ENCODE results near the gene RPS6KA2.
A peak's percentile ranks its signal among the peaks of the same experiment; 100 is the strongest.

The RPS6KA2 gene

DNA sequence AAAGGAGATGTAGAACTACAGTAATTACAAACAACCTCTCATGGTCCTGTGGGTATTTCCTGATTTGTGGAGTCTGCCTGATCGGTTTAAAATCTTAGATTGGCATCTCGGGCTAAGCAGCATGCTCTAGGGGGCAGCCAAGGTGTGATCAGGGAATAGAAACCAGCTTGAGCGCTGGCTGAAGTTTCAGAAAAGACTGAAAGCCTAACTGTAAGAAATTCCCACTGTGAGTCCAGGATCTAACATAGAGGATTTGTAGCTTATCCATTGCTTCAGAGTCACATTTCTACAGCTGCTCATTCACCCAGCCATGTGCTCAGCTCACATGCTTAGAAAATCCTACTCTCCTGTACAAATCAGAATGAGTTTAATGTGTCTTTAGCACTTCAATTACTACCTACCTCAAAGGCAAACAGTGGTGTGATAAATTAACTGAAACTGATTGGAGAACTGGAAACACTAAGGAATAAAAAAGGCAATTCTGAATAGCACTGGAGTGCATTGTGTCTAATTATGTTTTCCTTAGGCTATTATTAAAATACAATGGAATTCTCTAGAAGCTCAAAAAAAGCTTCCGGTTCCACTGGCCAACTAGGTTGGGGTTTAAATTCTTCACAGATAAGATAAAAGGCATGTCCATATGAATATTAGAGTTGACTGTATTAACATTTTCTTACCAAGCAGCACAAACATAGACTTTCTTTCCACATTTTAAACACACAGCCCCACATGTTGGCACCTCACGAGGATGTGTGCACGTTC, 170.5 kb downstream of the RPS6KA2 start:
- DNase-seq, result peak; percentile 12
- in situ Hi-C loops (cut with HindIII; ENCODE audit: low pct_ligation_motif_present, low pct_unique_long_range_greater_than_20kb, low sequenced_read_pairs), result no loop called here

DNA sequence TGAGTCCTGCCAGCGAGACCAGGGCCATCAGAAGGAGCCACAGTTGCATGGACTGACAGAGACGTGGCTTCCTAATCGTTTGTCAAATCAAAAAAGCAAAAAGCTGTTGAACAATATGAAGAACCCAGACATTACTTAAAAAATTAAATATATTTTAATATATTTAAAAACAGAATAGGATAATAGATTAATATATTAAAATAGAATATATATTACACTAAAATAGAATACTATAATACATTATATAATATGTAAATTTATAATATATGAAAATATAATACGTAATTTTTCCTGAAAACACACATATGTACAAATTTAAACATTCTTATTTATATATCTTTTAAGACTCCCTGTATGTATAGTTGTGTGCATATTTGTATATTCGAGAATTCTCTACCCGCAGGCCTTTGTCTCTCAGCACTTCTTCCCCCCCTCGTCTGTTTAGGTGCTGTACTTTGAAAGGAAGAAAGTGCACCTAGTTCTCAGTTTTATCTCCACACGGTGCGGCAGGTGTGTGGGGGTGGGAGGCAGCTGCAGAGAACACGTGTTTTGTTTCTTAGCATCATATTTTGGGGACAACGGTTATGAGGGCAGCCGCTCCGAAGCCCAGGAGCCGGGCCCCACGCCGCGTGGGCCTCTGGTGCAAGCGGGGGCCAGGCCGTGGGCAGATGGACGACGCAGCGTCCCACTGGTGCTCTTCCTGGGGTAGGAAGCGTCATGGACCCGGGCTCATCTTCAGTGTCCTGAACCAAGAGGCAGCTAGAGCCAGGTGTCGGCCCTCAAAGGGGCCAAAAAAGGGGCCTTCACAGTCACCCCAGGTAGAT, 172.1 kb downstream of the RPS6KA2 start:
- DNase-seq, result no peak
- in situ Hi-C loops (cut with HindIII; ENCODE audit: low pct_ligation_motif_present, low pct_unique_long_range_greater_than_20kb, low sequenced_read_pairs), result no loop called here

DNA sequence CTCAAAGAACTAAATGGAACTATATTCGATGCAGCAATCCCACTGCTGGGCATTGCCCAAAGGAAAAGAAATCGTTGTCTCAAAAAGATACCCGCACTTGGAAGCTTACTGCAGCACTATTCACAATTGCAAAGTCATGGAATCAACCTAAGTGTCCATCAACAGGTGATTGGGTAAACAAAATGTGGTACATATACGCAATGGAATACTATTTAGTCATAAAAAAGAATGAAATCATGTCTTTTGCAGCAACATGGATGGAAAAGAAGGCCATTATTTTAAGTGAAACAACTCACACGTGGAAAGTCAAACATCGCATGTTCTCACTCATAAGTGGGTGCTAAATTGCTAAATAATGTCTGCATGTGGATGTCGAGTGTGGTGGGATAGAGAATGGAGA, 173.4 kb downstream of the RPS6KA2 start:
- no peak for DNase-seq
- in situ Hi-C loops (cut with HindIII; ENCODE audit: low pct_ligation_motif_present, low pct_unique_long_range_greater_than_20kb, low sequenced_read_pairs), result no loop called here

DNA sequence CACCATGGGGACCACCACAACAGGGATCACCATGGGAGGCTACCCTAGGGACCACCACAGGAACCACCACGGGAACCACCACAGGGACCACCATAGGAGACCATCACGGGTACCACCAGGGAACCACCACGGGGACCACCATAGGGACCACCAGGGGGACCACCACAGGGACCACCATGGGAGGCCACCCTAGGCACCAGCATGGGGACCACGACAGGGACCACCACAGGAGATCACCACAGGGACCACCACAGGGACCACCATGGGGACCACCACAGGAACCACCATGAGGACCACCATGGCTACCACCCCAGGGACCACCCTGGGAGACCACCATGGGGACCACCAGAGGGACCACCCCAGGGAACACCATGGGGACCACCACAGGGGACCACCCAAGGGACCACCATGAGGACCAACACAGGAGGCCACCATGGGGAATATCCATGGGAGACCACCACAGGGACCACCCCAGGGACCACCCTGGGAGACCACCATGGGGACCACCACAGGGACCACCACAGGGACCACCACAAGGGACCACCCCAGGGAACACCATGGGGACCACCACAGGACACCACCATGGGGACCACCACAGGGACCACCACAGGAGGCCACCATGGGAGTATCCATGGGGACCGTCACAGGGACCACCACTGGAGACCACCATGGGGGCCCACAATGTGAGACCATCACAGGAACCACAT, 176.7 kb downstream of the RPS6KA2 start:
- no peak for DNase-seq
- in situ Hi-C loops (cut with HindIII; ENCODE audit: low pct_ligation_motif_present, low pct_unique_long_range_greater_than_20kb, low sequenced_read_pairs), result no loop called here

DNA sequence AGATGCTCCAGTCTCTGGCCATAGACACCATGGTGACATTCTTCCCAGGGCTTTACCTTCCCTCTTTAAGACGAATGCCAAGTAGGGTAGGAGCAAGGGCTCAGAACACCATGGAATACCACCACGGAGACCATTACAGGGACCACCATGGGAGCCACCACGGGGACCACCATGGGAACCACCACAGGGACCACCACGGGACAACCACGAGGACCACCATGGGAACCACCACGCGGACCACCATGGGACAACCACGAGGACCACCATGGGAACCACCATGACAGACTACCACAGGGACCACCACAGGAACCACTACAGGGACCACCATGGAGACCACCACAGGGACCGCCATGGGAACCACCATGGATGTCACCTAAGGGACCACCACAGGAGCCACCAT, 177.4 kb downstream of the RPS6KA2 start:
- DNase-seq, result no peak
- in situ Hi-C loops (cut with HindIII; ENCODE audit: low pct_ligation_motif_present, low pct_unique_long_range_greater_than_20kb, low sequenced_read_pairs), result no loop called here

DNA sequence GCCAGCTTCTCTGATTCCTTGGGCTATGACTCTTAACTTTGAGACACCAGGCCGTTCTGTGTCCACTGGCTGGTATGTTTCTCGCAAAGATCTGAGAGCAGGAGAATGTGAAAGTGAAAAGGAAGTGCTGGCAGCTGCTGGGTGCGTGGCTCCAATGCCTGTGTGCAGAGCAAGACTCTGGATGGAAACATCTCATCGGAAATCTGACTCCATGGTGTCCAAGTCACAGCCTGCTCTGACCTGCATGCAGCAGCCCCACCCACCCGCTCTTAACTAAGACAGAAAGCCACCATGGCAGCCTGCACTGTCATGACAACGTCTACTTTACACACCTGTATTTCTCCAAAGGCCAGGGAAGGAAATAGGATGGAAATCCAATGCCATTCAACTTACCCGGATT, 178.0 kb downstream of the RPS6KA2 start:
- no peak for DNase-seq
- in situ Hi-C loops (cut with HindIII; ENCODE audit: low pct_ligation_motif_present, low pct_unique_long_range_greater_than_20kb, low sequenced_read_pairs), result no loop called here

DNA sequence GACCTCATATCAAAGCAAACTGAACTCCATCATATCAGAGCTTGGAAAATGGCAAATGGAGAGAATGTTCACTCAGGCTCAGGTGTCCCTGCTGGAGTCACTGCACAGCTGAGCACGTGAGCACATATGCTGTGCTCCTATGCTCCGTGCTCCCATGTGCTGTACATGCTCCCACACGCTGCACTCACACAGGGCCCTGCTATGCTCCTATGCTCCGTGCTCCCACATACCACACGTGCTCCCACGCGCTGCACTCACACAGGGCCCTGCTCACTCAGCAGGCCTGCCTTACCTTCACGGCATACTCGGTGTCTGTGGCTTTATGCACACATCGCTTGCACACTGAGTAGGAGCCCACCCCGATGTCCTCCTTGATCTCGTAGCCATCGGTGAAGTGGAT, 178.6 kb downstream of the RPS6KA2 start:
- no peak for DNase-seq
- in situ Hi-C loops (cut with HindIII; ENCODE audit: low pct_ligation_motif_present, low pct_unique_long_range_greater_than_20kb, low sequenced_read_pairs), result no loop called here

DNA sequence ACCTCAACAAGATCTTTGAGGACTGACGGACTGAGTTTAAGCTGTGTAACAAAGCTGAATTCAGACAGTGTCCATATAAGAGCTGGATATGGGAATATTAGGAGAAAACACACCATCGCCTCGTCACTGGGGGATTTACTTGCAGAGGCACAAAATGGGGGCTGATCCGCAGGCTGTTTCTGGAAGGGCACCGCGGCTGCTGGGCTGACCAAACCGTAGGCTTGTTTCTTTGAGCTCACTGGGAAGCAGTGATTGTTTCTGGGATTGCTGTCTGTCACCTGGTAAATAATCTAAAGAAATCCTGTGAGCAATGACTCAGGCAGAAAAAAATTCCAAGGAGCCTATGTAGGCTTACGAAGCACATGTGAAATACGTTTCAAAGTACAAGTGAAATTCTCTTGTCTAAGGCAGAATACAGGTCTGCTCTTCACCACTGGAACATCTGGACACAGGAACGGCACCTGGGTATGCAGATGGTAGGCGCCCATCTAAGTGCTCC, 180.4 kb downstream of the RPS6KA2 start:
- in situ Hi-C loops (cut with HindIII; ENCODE audit: low pct_ligation_motif_present, low pct_unique_long_range_greater_than_20kb, low sequenced_read_pairs), result no loop called here
- DNase-seq, result no peak

DNA sequence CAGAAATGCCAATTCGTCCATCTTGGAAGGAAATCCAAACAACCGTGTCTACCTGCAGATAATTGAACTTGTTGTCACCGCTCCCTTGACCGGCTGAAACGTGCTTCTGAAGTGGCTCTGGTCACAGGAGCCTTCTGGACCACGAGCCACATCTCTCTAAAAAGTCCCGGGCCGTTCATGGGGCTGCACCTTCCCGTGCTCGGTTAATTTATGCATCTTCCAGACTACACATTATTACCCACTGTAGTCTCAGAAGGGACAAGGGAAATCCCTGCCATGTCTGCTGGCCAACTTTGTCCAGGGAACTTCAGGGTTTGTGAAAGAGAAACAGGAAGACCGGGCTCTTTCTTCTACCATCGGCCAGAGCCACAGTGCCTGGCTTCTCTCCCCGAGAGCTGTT, 180.9 kb downstream of the RPS6KA2 start:
- no peak for DNase-seq
- in situ Hi-C loops (cut with HindIII; ENCODE audit: low pct_ligation_motif_present, low pct_unique_long_range_greater_than_20kb, low sequenced_read_pairs), result no loop called here

DNA sequence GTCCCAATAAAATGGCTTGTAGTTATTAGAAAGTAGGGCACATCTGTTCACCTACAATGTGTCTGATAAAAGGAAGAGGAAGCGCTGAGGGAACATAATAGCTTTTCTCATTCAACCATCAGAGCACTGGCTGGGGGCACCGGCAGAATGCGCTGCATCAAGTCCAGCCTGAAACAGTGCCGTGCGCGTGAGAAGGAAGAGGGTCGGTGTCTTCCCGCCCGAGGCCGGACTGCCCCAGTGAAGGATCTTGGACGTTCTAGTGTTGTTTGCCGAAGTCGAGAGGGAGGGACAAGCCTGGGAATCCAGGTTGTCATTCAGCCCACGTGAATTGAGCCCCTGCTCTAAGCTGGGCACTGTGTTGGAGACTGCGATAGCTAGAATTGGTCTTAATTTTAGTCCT, 182.6 kb downstream of the RPS6KA2 start:
- no peak for DNase-seq
- in situ Hi-C loops (cut with HindIII; ENCODE audit: low pct_ligation_motif_present, low pct_unique_long_range_greater_than_20kb, low sequenced_read_pairs), result no loop called here

DNA sequence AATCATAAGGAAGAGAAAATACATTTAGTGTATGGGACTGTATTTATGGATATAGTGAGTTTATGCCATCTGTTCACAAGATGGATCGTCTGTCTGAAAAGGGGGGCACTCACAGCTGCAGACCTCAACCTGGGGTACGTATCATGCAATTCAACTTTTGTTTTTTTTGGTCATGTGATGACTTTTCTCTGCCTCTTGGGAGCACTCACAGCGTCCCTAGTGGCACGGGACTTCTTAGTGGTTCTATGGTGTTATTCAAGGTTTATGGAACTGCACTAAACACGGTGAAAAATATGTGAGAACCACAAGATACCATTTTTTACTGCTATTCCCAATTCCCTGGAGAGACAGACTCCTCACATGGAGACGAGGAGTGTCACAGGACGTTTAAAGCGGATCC, 183.9 kb downstream of the RPS6KA2 start:
- in situ Hi-C loops (cut with HindIII; ENCODE audit: low pct_ligation_motif_present, low pct_unique_long_range_greater_than_20kb, low sequenced_read_pairs), result no loop called here
- no peak for DNase-seq

DNA sequence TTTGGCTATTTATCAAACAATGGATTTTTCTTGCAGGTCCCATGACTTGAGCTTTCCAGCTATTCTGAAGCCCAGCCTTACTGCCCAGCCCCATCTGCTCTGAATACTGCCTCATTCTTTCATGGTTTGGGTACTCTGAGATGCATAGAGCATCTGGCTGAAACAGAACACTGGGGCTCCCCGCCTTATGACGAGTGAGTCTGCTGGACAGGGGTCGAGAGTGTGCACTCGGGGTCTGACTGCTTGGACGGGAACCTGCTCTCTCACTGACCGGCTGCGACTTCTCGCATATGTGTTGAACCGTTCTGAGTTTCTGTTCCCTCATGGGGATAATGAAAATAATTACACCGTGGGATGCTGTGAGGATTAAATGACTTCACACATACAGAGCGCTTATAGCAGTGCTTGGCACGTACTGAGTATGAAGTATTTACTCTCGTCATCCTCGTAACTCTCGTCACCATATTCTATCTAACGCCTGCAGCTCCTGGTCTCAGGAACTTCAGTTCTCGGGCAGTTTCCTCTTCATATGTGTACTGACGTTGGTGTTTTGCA, 184.8 kb downstream of the RPS6KA2 start:
- in situ Hi-C loops (cut with HindIII; ENCODE audit: low pct_ligation_motif_present, low pct_unique_long_range_greater_than_20kb, low sequenced_read_pairs), result no loop called here
- no peak for DNase-seq

DNA sequence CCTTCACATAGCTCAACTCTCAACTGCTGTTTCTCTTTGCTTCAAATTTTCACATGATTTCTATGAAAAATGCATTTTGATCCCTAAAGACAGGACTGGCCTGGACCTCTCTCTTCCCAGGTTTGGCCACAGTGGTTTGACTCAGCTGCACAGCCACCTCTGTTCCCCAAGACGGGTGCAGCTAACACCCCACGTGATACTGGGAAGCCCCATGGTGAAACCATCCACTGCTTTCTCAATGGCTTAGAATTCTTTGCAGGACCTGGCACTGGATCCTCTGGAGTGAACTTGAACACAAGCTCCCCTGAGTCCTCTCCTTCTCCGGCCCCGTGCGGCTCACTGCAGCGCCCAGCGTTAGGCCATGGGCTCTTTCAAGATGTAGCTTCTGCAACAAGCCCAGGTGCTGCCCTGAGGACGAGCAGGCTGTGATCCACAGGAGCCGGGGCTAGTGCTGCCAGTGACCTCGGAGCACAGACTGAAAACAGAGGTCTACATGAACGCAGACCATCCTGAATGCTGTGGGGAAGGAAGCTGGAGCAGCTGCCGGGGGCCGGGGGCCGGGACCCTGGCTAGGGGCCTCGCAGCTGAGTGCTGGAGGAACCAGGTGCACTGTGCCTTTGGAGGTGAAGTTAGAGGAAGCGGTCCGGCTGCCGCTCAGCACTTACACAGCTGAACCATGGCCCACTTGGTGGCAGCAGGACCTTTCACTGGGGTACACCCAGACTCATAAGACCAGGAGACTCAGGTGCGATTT, 185.5 kb downstream of the RPS6KA2 start:
- no peak for DNase-seq
- in situ Hi-C loops (cut with HindIII; ENCODE audit: low pct_ligation_motif_present, low pct_unique_long_range_greater_than_20kb, low sequenced_read_pairs), result no loop called here

DNA sequence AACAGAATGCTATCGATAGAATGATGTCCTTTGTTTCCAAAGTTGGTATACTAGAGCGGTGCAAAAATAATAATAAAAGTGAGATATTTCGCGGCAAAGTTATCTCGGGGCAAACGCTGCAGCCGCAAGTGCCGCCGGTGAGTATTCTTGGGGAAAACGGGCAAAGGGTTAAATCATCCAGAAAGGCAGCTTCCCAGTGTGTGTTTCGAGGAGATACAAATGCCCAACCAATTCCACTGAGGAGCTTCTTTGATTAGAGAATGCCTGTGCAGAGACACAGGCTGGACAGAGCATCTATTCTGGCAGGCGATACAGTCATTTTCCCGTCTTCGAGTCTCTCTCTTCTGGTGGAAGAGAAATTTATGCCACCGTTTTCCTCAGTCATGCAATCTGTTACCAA, 186.3 kb downstream of the RPS6KA2 start:
- in situ Hi-C loops (cut with HindIII; ENCODE audit: low pct_ligation_motif_present, low pct_unique_long_range_greater_than_20kb, low sequenced_read_pairs), result no loop called here
- no peak for DNase-seq

DNA sequence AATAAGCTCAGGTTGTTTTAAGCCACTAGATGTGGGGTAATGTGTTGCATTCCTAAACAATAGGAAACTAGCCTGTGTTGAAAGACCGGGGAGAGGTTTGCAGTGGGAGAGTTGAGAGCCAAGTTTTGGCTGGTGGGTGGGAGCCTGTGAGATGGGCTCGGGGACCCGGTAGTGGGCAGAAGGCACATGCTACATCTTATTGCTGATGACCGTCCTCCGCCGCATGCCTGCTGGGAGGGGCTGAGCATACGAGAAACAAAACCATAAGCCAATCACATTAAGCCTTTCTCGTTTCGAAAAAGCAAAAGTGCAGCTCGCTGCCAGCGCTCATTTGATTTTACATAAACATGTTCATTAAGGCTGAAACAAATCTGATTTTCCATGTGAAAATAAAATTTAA, 186.9 kb downstream of the RPS6KA2 start:
- DNase-seq, result no peak
- in situ Hi-C loops (cut with HindIII; ENCODE audit: low pct_ligation_motif_present, low pct_unique_long_range_greater_than_20kb, low sequenced_read_pairs), result no loop called here

DNA sequence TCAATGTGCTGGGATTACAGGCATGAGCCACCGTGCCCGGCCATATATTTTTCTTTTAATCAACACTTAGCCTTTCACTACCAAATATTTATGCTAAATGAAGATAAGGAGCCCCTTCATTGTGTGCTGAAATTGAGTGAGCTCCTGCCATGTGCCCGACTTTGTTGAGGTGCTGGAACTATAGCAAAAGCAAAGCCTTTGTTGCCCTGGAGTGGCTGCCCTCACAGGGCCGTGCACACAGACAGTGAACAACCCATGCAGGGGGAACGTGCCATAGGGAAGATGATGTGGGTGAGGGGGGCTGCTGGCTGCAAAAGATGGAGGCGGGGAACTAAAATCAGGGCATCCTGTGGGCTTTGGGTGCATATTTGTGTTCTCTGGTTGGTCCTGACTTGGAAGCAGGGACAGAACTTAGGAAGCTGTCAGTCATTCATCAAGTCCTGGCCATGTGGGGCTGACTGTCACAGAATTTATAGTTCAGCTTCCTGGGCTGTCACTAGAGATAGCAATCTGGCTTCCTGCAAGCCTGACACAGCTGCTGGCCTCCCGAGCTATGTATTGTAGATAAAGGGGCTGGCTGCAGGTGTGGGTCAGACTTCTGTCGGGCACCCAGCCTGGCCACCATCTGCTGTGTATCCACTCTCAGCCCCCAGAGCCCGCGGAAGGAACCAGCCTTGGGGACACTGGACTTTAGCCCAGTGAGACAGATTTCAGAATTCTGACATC, 187.5 kb downstream of the RPS6KA2 start:
- no peak for DNase-seq
- in situ Hi-C loops (cut with HindIII; ENCODE audit: low pct_ligation_motif_present, low pct_unique_long_range_greater_than_20kb, low sequenced_read_pairs), result no loop called here

DNA sequence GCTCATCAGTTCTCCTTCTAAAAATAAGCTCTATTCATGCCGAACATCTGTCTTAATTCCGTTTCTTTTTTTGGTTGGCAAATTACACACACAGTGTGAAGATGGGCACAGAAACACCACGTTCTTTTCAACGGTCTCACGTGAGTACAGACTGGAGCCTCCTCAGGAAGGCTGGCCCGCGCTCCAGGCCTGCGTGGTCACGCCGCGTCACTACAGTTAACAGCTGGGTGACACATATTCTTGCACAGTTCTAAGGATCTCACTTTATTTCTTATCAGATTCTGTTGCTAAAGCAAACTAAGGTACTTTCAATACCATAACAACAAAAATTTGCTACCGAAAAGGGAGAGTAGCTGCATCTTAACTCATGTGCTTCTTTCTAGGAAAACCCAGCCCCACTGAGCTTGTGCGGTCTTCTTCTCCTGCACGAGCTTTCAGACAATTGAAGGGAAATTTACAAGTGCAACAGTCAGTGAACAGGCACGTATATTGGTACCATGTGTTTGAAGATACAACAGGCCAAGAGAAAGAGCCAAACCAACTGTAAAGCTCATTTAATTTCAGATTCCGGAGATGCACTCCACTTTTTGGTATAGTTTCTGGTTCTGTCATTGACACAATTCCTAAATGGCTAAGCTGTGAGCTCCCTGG, 188.7 kb downstream of the RPS6KA2 start:
- no peak for DNase-seq
- in situ Hi-C loops (cut with HindIII; ENCODE audit: low pct_ligation_motif_present, low pct_unique_long_range_greater_than_20kb, low sequenced_read_pairs), result no loop called here
